Activated CD4-positive, CD25-positive, alpha-beta regulatory T cell treated with anti-CD3 and anti-CD28 coated beads, Interleukin-2, amount 50 U/mL, for 72 hours (primary cell): ENCODE results near the gene STK39.

Source experiments
- DNase-seq: peaks from one replicate; pipeline ENCODE4 v3.0.0; 2021

STK39 gene

GRCh38 chr2:168032091-168032490, 215.3 kb downstream of the STK39 start:
- DNase-seq, result no peak

DNA sequence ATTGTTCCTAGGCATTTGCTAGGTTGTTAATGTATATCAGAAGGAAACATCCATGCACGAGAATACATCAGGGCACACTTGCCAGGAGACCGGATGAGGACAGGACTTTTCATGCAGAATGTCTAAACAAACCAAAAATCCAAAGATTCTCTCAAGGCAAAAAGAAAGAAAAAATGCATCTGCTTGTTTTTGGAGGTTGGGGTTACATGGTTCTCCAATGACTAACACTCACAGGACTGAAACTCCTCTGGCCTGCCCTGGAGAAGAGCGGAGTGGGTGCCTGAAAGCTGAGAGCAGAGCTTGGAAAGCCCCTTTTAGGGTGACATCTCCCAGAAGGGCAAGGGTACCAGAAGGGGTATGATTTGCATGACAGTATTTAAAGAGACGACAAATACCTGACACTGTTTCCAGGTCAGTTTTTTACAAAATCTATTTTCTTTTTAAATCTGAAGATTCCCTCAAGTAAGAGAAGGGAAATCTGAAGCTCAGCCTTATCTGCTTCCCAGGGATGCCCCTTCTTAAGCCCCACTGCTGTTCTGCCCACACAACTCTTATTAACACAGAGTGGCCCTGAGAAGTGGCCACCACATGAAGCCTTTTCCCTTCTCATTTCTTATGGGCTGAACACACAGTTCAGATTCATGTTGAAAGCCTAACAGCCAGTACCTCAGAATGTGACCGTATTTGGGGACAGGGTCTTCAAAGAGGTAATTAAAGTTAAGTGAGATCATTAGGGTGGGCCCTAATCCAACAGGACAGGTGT, 216.4 kb downstream of the STK39 start:
- DNase-seq, result no peak

DNA sequence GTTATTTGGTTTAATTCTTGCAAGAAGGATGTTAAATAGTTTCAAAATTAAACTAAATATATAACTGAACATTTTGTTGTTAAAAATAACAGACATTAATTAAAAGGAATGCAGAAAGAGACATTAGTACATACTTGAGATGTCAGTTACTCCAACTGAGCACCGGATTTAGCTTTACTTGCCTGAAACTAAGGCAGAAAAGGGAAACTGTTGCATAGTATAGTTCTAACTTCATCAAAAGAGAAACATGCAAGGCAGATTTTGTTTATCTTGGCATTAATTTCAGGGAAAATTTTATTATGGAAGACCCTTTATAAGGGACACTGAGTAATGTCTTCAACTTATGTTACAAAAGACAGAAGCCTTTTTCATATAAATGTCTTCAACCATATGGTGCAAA, 218.3 kb downstream of the STK39 start:
- no peak for DNase-seq

DNA sequence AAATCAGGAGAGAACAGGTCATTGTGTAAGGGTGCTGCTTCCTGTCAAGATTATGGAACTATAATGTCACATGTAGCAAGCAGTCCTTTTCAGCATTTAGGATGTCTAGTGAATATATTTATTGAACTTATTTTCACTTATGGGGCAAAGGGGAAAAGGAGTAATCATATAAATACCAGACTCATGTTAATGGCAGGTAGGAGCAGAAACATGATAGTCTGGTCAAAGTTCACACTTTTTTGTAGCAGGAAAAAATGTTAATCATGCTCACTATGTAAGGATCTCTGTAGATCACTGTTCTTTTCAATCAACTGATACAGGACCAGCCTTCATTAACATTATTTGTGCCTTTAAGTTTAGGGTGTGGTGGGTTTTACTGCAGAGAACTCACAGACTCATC, 219.0 kb downstream of the STK39 start:
- DNase-seq, result no peak

- no peak for DNase-seq
These were observed 221.8 kb downstream of the STK39 start for GRCh38 chr2:168025487-168026202.

GRCh38 chr2:168024459-168024858, 222.9 kb downstream of the STK39 start:
- DNase-seq, result no peak

- no peak for DNase-seq
These were observed 225.4 kb downstream of the STK39 start for GRCh38 chr2:168021800-168022587.

GRCh38 chr2:168015274-168015953, 232.0 kb downstream of the STK39 start:
- no peak for DNase-seq

DNA sequence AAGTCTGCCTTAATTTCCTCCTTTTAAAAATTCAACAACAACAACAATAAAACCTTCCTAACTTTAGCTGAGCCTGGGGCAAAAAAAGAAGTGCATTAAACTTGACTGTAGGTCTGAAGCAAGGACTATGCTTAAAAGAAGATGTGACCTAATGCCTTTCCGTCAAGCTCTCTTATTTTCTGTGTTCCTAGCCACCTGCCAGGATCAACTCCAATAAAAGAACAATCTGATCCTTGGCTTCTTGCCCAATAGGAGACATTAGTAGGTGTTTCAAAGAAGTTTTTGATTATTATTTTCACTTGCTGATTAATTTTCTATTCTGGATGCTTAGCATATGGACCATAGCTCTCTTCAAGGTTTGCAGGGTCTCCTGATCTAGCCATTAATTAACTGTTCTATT, 237.5 kb downstream of the STK39 start:
- no peak for DNase-seq

- no peak for DNase-seq
These were observed 238.7 kb downstream of the STK39 start for GRCh38 chr2:168008646-168009195.

DNA sequence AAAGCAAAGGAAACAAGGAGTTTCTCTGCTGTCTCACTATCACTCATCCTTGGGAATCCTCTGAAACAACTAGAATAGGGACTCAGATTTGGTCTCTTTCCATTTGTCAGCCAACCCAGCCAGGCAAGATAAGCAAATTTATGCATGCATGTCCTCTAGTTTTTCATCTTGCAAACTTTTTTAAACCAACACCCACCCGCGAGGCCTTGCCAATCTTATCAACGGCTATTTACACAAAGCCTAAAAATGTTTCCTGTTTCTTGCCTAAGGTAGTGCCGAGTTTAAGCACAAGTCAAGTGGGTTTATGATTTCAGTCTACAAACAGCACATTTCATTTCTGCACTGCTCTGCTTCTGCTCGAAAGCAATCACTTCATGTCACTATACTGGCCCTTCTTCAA, 240.9 kb downstream of the STK39 start:
- no peak for DNase-seq

- no peak for DNase-seq
These were observed 241.8 kb downstream of the STK39 start for GRCh38 chr2:168005586-168005985.

DNA sequence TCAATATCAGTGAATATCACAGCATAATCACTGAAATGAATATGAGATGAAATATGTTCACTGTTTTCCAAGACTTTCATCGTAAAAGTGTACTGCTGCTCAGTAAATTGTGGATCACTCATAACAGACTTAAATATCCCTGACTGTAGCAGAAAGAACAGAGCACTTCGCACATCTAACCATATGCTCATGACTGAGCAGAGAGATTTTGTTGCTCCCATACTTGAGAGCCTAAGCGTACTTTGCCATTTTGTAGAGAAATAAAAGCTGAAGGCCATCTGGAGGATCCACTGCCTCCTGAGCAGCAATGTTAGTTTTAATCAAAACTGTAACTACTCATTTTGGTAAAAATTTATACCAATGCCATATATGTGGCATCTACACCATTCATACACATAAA, 243.5 kb downstream of the STK39 start:
- no peak for DNase-seq

DNA sequence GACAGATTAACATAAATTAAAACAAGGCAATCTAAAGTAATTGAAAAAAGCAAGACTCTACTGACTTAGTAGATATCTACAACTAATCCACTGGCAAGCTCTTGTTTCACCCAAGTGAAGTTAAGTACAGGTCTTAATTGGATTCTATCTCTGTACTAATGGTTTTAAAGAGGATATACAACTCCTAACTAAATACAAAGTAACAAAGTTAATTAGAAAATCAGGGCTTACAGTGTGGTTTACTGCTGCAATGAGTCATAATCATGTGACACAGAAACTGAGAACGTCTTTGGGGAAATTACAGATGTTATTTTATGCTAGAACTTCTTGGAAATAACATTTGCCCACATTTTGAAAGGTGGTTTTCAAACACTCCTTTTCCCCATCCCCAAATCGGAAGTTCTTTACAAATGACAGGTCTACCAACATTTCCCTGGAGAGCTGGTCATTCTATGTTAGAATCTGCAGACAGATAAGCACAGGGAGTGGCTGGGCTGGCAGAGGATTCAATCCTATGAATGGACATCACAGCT, 245.3 kb downstream of the STK39 start:
- DNase-seq, result no peak

DNA sequence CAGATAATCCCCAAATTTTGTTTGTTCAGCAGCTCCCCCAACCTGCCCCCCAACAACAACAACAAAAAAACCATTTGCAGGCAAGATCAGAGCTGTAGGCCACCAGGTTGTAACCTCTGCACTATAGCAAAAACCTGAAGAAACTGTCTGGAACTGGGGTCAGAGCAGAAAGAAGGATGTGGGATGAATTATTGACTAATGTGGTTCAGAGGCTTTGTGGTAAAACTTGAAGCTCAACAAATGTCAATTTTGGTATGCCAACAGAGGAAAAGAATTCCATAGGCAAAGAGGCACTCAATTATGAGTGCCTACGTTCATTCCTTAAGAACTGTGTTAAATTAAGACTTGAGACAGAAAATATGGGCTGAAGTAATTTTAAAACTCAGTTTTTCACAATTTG, 255.1 kb downstream of the STK39 start:
- DNase-seq, result no peak

DNA sequence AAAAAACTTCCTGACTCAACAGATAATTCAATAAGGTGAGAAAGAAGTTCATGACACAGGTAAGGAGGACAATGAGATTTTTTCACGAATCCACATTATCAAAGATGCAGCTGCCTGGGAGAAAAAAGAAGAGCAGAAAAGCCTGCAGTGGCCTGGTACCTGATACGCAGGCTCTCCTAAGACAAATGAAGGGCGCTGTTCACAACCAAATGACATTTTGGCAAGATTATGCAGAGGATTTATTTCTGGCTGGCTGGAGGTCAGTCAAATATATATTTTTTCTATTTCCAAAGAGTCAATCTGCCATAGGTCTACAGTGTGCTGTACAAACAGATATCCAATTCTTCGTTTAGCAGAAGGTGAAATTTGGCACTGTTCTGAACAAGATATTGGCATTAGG, 257.3 kb downstream of the STK39 start:
- no peak for DNase-seq

DNA sequence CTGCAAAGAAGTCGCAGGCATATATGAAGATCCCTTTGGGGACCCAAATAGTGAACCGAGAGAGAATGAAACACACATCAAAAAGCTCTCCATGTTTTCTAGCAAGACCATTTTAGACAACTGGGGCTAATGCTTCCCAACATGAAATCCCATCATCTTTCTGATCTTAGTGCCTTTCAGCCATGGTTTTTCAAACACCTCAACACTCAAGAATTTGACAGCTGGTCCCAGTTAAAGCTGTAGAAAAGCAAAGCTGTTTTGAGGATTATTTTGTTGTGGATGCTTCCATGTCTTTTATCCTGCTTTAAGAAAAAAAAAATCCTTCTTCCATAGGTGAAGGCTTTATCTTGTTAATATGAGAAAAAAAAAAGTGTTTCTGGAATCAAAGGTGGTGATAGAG, 259.1 kb downstream of the STK39 start:
- no peak for DNase-seq

GRCh38 chr2:167987558-167987957, 259.8 kb downstream of the STK39 start:
- DNase-seq, result no peak

DNA sequence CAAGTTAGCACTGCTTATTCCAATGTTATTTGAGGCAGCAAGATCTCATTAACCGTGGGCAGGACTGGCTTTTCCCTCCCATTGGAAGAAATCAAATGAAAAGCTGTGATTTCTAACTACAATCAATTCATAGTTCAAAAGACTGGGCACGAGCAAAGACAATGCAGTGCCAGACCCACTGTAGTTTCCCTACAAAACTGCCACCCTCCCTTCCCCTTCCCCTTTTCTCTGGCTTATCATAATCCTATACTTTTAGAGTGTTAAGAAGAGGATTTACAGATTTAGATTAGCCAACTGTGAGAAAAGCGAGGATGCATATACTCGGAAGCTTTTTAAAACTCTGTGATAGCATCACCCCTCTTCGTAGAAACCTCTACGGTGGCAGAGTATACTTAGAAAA, 260.4 kb downstream of the STK39 start:
- DNase-seq, result no peak

DNA sequence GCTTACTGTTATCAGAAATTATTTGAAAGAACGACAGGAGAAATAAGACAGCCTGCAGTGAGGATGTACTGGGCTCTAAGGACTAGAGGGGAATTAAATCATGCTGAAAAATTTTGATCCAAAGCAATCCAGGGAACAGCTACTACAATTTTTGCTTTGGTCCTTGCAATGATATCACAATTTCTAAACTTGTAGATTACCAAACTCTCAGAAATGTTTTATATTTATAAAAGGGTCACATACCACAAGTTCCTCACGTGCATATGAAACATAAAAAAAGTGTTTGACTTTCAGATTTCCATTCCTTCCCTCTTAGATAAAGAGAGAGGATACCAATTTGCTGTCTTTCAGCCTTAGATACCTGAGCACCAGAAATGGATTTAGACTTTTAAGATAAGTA, 261.2 kb downstream of the STK39 start:
- no peak for DNase-seq

- DNase-seq, result no peak
These were observed 265.4 kb downstream of the STK39 start for GRCh38 chr2:167981945-167982344.

DNA sequence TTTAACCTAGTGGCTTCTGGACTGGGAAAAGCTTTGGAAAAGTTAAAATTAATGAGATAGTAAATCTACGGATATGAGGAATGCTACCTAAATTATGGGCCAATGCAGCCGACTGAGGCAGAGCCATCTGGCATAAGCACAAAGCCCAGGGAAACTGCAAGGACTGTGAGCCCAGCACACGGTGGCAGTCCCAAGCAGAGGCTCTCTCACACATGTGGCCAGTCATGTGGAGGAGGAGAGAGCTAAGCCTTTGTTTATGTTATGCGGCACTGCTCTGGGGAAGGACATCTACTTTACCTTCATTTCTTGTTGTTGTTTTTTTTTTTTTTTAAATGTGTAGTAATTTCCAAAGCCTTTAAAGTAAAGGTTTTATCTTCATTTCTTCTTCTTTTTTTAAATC, 267.0 kb downstream of the STK39 start:
- no peak for DNase-seq

GRCh38 chr2:167972746-167973145, 274.6 kb downstream of the STK39 start:
- DNase-seq, result no peak
